Tibial artery (tissue), 4 donors: ENCODE results near the gene C9orf78.

Experiments
- DNase-seq, 2 donors: peaks; one replicate each; pipeline ENCODE4 v3.0.0-alpha.2; 2019
- H3K27ac ChIP-seq, 2 donors: fragments of 200-600 bp; sonication (generic) in 1 of 2; 1 replicate in 1 of 2; 2 replicates in 1 of 2; pipeline ENCODE4 v1.5.1; 2018 to 2019; ENCODE audit warnings: mild to moderate bottlenecking in 1 of 2
- H3K27me3 ChIP-seq, 2 donors: fragments of 200-600 bp; sonication (generic) in 1 of 2; one replicate each; pipeline versions ENCODE4 v1.5.1 to v1.6.0; 2016 to 2019
- H3K36me3 ChIP-seq, 3 donors: fragments of 200-600 bp; sonication (generic) in 2 of 3; one replicate each; pipeline ENCODE4 v1.5.1; 2016 to 2019; ENCODE audit warnings: mild to moderate bottlenecking in 2 of 3
- H3K4me1 ChIP-seq, 4 donors: fragments of 200-600 bp; sonication (generic) in 2 of 4; 1 replicate in 3 of 4; 2 replicates in 1 of 4; pipeline ENCODE4 v1.5.1; 2016 to 2019
- H3K4me3 ChIP-seq, 2 donors: fragments of 200-600 bp; sonication (generic) in 1 of 2; 1 replicate in 1 of 2; 2 replicates in 1 of 2; pipeline ENCODE4 v1.5.1; 2018 to 2019; ENCODE audit warnings: mild to moderate bottlenecking in 2 of 2
- H3K9me3 ChIP-seq, 3 donors: fragments of 200-600 bp; sonication (generic) in 1 of 3; one replicate each; pipeline ENCODE4 v1.5.1; 2016 to 2019
- CTCF ChIP-seq, 2 experiments: fragments of 200-600 bp in 1 of 2; fragments of 450-650 bp in 1 of 2; IDR thresholded peaks; one replicate each; pipeline ENCODE4 v1.5.1; 2017 to 2019; ENCODE audit warnings: antibody characterized with exemption in 2 of 2, mild to moderate bottlenecking in 1 of 2, moderate library complexity in 1 of 2
- intact Hi-C: fragments of 100-400 bp; cut with DNase I; formaldehyde crosslinking; loops from one replicate; pipeline ENCODE4 v1.15.0; 2023; ENCODE audit warnings: low total_unique reads

Gene C9orf78

GRCh38 chr9:129816501-129817435 is 18.3 kb downstream of the C9orf78 start:
- H3K4me3 ChIP-seq, result no peak overlapping the region
- peaks cover 58 to 98% (median 78%) of the 10 kb centered on the region in 3 donors for H3K36me3 ChIP-seq
- TF ChIP-seq CTCF (IDR thresholded peaks at IDR 0.05), result no peak
- no peaks in the 10 kb centered on the region for H3K9me3 ChIP-seq
- no peak for DNase-seq
- H3K27me3 ChIP-seq, result no peaks in the 10 kb centered on the region
- intact Hi-C loops, result no loop called here
- no peak overlapping the region for H3K27ac ChIP-seq
- no peaks in the 10 kb centered on the region for H3K4me1 ChIP-seq

- no peaks in the 10 kb centered on the region for H3K9me3 ChIP-seq
- intact Hi-C loops, result no loop called here
- no peak overlapping the region for H3K4me3 ChIP-seq
- no peak for DNase-seq
- no peak overlapping the region for H3K27ac ChIP-seq
- TF ChIP-seq CTCF (IDR thresholded peaks at IDR 0.05), result no peak
- H3K27me3 ChIP-seq, result no peaks in the 10 kb centered on the region
- H3K36me3 ChIP-seq, result peaks cover 45 to 98% (median 70%) of the 10 kb centered on the region in 3 donors
- no peaks in the 10 kb centered on the region for H3K4me1 ChIP-seq
Measured at GRCh38 chr9:129815278-129815677, 19.8 kb downstream of the C9orf78 start.

GRCh38 chr9:129814432-129815223 is 20.4 kb downstream of the C9orf78 start:
- intact Hi-C loops, result no loop called here
- H3K36me3 ChIP-seq, result peaks cover 45 to 98% (median 66%) of the 10 kb centered on the region in 3 donors
- no peak for DNase-seq
- H3K4me3 ChIP-seq, result no peak overlapping the region
- no peaks in the 10 kb centered on the region for H3K9me3 ChIP-seq
- no peak for TF ChIP-seq CTCF (IDR thresholded peaks at IDR 0.05)
- no peak overlapping the region for H3K27ac ChIP-seq
- no peaks in the 10 kb centered on the region for H3K27me3 ChIP-seq
- H3K4me1 ChIP-seq, result no peaks in the 10 kb centered on the region

- intact Hi-C loops, result no loop called here
- no peak for TF ChIP-seq CTCF (IDR thresholded peaks at IDR 0.05)
- Histone ChIP-seq H3K36me3 (peaks cover 46 to 98% (median 68%) of the 10 kb centered on the region in 3 donors), H3K4me3 (no peak overlapping the region), H3K9me3 (no peaks in the 10 kb centered on the region), H3K27me3 (no peaks in the 10 kb centered on the region), H3K4me1 (no peaks in the 10 kb centered on the region), H3K27ac (no peak overlapping the region)
- no peak for DNase-seq
Measured at GRCh38 chr9:129813661-129814060, 21.4 kb downstream of the C9orf78 start.

GRCh38 chr9:129812385-129812784 is 22.7 kb downstream of the C9orf78 start:
- Histone ChIP-seq H3K9me3 (no peaks in the 10 kb centered on the region), H3K4me1 (no peaks in the 10 kb centered on the region), H3K36me3 (peaks cover 35 to 98% (median 70%) of the 10 kb centered on the region in 3 donors), H3K27ac (no peak overlapping the region), H3K4me3 (no peak overlapping the region), H3K27me3 (no peaks in the 10 kb centered on the region)
- intact Hi-C loops, result no loop called here
- no peak for TF ChIP-seq CTCF (IDR thresholded peaks at IDR 0.05)
- no peak for DNase-seq
